HG02610 (cell line): ENCODE measurements around the gene ULK4.
"Not testable (repeated sequence)": the region's sequence is repeated elsewhere in the genome, so short reads cannot be mapped to it uniquely, and the experiment has no call there.

Experiments used
- ATAC-seq: cut with Tn5 transposase; IDR thresholded peaks from one replicate; pipeline ENCODE4 v1.9.1; 2021; ENCODE audit warnings: mild to moderate bottlenecking, moderate library complexity; ENCODE audit not compliant: unreplicated experiment

Gene ULK4

DNA sequence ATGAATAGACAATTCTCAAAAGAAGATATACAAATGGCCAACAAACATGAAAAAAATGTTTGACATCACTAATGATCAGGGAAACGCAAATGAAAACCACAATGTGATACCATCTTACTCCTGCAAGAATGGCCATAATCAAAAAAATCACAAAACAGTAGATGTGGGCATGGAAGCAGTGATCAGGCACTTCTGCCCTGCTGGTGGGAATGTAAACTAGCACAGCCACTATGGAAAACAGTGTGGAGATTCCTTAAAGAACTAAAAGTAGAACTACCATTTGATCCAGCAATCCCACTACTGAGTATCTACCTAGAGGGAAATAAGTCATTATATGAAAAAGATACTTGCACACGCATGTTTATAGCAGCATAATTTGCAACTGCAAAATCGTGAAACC lies 677.0 kb downstream of the ULK4 start:
- not testable (repeated sequence) for ATAC-seq

DNA sequence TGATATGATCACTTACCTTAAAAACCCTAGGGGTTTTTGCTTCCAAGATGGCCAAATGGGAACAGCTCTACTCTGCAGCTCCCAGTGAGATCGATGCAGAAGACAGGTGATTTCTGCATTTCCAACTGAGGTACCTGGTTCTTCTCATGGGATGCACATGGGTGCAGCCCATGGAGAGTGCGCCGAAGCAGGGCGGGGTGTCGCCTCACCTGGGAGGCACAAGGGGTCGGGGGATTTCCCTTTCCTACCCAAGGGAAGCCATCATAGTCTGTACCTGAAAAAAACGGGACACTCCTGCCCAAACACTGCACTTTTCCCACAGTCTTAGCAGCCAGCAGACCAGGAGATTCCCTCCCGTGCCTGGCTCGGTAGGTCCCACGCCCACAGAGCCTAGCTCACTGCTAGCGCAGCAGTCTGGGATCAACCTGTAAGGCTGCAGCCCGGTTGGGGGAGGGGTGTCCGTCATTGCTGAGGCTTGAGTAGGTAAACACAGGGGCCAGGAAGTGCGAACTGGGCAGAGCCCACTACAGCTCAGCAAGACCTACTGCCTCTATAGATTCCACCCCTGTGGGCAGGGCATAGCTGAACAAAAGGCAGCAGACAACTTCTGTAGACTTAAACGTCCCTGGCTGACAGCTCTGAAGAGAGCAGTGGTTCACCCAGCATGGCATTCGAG lies 684.0 kb downstream of the ULK4 start:
- no peak for ATAC-seq

DNA sequence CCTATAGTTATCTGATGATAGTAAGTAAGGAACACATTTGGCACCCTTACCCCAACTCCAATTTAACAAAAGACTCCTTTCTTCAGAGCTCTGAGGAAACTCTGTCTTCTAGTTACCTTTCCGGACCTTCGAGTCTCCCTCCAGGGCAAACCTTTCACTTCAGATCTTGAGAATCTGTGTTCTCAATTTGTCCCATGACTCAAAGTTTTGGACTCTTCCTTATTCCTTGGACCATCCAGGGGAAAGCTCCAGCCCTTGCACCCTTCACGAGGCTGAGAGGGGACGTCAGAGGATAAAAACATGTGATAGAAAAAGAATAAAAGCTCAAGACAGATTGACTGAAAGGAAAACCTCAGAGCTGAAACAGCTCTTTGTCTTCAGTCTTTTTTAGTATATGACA lies 685.7 kb downstream of the ULK4 start:
- no peak for ATAC-seq

- ATAC-seq = no peak
These were observed 686.8 kb downstream of the ULK4 start for GRCh38 chr3:41274944-41275668.

DNA sequence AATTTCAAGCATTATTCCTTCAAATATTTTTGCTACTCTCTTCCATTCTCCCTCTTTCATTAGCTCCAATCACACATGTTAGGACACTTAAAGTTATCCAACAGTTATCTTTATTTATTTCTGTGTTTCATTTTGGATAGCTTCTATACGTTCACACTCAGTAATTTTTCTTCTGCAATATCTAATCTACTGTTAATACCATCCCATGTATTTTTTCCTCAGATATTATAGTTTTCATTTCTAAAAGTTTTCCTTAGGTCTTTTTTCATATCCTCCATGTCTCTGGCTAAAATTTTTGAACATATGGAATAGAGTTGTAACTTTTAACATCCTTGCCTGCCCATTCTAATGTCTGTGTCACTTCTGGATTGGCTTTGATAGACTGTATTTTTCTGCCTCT lies 689.2 kb downstream of the ULK4 start:
- ATAC-seq = no peak

DNA sequence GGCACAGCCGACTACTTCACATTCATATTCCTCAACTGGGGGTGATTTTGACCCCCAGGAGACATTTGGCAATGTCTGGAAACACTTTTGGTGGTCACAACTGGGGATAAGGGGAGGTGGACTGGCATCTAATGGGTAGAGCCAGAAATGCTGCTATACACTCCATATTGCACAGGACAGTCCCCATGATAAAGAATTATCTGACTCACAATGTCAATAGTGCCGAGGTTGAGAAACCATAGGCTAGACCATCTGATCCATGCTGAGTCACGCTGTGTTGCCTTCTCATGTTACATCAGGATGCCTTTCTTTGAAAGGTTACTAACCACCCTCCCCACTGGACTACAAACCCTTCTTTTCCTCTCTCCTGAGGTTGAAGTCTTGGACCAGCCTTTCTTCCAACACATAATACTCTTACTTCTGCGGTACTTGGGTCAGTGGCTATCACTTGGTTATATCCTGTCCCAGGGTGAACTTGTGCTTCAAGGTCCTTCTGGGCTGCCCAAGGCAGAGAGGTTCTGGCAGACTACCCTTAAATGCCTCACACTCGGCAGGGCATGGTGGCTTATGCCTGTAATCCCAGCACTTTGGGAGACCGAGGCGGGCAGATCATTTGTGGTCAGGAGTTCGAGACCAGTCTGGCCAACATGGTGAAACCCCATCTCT lies 693.8 kb downstream of the ULK4 start:
- ATAC-seq = no peak

- ATAC-seq = no peak
These were observed 696.1 kb downstream of the ULK4 start for GRCh38 chr3:41265823-41266273.

GRCh38 chr3:41265011-41265545 lies 696.8 kb downstream of the ULK4 start:
- no peak for ATAC-seq

GRCh38 chr3:41260063-41260450 lies 701.8 kb downstream of the ULK4 start:
- ATAC-seq = no peak

DNA sequence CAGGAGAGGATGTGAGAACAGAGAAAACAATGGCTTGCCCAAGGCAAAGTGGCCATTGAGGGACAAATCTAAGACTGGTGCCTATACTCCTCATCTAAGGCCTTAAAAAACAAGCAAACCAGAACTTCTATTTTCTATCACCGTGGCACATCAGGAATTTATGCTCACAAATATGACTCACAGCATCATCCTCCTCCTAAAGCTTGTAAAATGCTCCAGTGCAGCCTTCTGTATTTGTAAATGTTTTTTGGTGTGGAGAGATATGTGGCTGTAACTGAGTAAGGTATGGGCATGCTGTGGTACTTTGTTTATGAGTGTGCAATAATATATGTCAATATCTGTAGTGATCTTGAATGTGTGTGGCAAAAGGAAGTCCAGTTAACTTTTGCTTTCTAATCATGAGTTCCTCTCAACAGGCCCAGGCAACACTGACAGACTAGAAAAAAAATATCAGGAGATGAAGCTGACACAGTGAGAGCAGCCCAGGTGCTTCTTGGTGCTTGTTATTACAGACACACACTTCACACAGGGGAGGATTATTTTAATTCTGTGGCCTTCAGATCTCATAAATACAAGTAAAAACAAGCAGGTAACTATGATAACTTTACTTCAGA lies 702.3 kb downstream of the ULK4 start:
- no peak for ATAC-seq

DNA sequence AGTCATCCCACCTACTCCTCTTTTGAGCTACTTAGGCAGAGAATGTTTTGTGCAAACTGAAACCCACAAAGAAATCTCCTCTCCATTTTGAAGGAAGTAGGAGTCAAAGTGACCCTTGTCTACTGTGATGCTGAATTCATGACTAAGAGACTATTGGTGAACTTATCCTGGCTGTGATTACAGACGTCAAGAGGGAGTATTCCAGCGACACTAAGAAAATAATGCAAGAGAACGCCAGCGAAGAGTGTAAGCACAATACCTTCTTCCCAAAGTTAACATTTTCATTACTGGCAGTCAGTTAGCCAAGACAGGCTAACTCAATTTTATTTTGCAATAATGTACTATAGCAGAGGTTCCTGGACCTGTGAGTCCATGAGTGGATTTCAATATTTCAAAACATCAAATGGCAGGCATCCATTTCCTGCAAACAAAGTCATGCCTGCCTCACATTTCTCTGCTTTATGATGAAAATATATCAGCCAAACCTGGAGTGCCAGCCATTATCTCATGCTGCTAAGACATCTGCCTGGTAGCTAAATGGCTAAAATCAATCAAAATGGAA lies 703.6 kb downstream of the ULK4 start:
- no peak for ATAC-seq

- no peak for ATAC-seq
These were observed 710.3 kb downstream of the ULK4 start for GRCh38 chr3:41251593-41251992.

- ATAC-seq = no peak
These were observed 711.1 kb downstream of the ULK4 start for GRCh38 chr3:41250825-41251224.

GRCh38 chr3:41249318-41249717 lies 712.6 kb downstream of the ULK4 start:
- no peak for ATAC-seq

GRCh38 chr3:41248525-41248924 lies 713.4 kb downstream of the ULK4 start:
- no peak for ATAC-seq

GRCh38 chr3:41247055-41248004 lies 714.6 kb downstream of the ULK4 start:
- ATAC-seq = no peak

DNA sequence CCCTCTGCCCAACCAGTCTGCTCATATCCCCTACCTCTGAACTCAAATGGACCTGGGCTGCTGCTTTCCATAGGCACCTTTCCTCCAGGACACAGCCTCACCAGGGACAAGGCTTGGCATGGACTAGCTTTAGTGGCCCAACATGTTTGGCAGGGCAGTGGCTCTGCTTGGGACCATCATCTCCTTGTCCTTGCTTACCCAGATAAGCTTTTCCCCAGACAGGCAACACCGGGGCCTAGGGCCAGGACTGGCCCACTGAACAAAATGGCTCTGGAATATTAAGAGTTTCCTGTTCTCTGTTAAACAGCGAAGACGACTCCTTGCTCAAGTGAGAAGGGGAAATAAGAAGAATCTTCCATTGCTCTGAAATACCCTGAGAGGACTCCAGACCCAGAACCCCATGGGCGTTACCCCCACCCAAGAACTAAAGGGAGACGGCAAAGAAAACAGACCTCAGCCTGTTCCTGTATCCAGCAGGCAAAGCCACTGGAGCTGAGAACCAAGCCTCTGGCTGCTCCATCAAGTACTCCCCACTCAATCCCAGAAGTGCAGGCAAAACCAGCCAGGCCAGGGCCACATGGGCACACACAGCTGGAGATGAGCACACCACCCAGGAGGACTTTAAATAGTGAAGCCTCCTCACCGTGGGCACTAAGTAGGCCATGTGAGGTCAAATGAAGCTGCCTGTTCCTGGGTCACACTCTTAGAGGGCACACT lies 717.1 kb downstream of the ULK4 start:
- ATAC-seq = no peak

GRCh38 chr3:41243183-41243582 lies 718.7 kb downstream of the ULK4 start:
- no peak for ATAC-seq
